BLaER1 (cell line): ENCODE results near the gene SLC49A3.

ENCODE experiments used
- H3K27ac ChIP-seq: shearing (Covaris generic); formaldehyde crosslinking; 2 replicates; pipeline ENCODE4 v1.8.1; 2022
- H3K27me3 ChIP-seq: shearing (Covaris generic); formaldehyde crosslinking; 2 replicates; pipeline ENCODE4 v1.8.1; 2022
- H3K36me3 ChIP-seq: shearing (Covaris generic); formaldehyde crosslinking; 2 replicates; pipeline ENCODE4 v1.8.1; 2022
- H3K4me1 ChIP-seq: shearing (Covaris generic); formaldehyde crosslinking; 2 replicates; pipeline ENCODE4 v1.8.1; 2022
- H3K4me2 ChIP-seq: shearing (Covaris generic); formaldehyde crosslinking; 2 replicates; pipeline ENCODE4 v1.8.1; 2022
- H3K4me3 ChIP-seq: shearing (Covaris generic); formaldehyde crosslinking; 2 replicates; pipeline ENCODE4 v1.8.1; 2022
- H3K9ac ChIP-seq: shearing (Covaris generic); formaldehyde crosslinking; 2 replicates; pipeline ENCODE4 v1.8.1; 2022
- H3K9me3 ChIP-seq: shearing (Covaris generic); formaldehyde crosslinking; 2 replicates; pipeline ENCODE4 v1.8.1; 2022
- H4K20me1 ChIP-seq: shearing (Covaris generic); formaldehyde crosslinking; 2 replicates; pipeline ENCODE4 v1.8.1; 2022
- Cebpa-rat ChIP-seq: shearing (Covaris generic); IDR thresholded peaks from 2 replicates; pipeline ENCODE4 v1.8.1; 2022

The SLC49A3 gene

GRCh38 chr4:722169-722725 is 33.3 kb upstream of the SLC49A3 start:
- Histone ChIP-seq H3K27me3 (no peaks in the 10 kb centered on the region), H3K4me1 (peaks cover 29% of the 10 kb centered on the region), H3K36me3 (peaks cover 95% of the 10 kb centered on the region), H4K20me1 (peaks cover 100% of the 10 kb centered on the region), H3K4me3 (no peak overlapping the region), H3K27ac (no peak overlapping the region), H3K9ac (no peak overlapping the region), H3K4me2 (no peak overlapping the region), H3K9me3 (peaks cover 4% of the 10 kb centered on the region; the same call in 1 of the 2 replicates)
- TF ChIP-seq Cebpa-rat, result no peak

DNA sequence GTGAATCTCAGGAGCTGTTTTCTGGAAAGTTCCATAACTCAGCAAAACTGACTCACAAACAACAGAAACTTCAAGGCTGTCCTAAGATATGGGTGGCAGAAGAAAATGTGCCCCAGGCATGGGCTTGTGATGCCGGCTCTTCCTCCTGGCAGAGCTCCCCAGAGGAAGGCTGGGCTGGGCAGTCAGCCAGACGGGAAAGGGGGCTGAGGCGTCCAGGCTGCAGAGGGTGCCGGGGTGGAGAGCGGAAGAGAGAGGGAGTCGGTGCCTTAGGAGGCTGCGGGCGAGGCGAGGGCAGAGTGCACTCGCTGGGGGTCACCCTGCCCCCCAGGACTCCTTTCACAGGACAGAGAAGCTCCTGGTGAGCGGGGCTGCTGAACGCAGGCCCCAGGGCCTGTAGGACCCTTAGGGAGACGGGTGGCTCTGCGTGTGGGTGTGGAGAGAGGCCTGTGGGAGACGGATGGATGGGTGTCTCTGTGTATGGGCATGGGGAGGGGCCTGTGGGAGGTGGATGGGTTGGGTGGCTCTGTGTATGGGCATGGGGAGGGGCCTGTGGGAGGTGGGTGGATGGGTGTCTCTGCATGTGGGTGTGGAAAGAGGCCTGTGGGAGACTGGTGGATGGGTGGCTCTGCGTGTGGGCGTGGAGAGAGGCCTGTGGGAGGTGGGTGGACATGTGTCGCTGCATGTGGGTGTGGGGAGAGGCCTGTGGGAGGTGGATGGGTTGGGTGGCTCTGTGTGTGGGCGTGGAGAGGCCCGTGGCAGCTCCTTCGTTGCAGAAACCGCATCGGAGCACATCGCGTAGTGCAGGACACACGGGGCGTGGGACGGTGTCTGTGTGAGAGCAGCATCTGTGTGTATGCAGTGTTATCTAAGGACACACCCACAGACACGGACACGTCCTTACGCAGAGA is 32.6 kb upstream of the SLC49A3 start:
- peaks cover 4% of the 10 kb centered on the region; the same call in 1 of the 2 replicates for H3K9me3 ChIP-seq
- no peak overlapping the region for H3K27ac ChIP-seq
- peaks cover 29% of the 10 kb centered on the region for H3K4me1 ChIP-seq
- peaks cover 100% of the 10 kb centered on the region for H4K20me1 ChIP-seq
- no peaks in the 10 kb centered on the region for H3K27me3 ChIP-seq
- no peak overlapping the region for H3K9ac ChIP-seq
- TF ChIP-seq Cebpa-rat, result no peak
- H3K36me3 ChIP-seq, result peaks cover 92% of the 10 kb centered on the region
- H3K4me3 ChIP-seq, result no peak overlapping the region
- no peak overlapping the region for H3K4me2 ChIP-seq

GRCh38 chr4:720111-720860 is 31.3 kb upstream of the SLC49A3 start:
- no peak for TF ChIP-seq Cebpa-rat
- peaks cover 89% of the 10 kb centered on the region for H3K36me3 ChIP-seq
- H3K9me3 ChIP-seq, result peaks cover 4% of the 10 kb centered on the region; the same call in 1 of the 2 replicates
- no peak overlapping the region for H3K27ac ChIP-seq
- peaks cover 20% of the 10 kb centered on the region for H3K4me1 ChIP-seq
- no peak overlapping the region for H3K9ac ChIP-seq
- no peak overlapping the region for H3K4me2 ChIP-seq
- H3K4me3 ChIP-seq, result no peak overlapping the region
- no peaks in the 10 kb centered on the region for H3K27me3 ChIP-seq
- H4K20me1 ChIP-seq, result peaks cover 100% of the 10 kb centered on the region

DNA sequence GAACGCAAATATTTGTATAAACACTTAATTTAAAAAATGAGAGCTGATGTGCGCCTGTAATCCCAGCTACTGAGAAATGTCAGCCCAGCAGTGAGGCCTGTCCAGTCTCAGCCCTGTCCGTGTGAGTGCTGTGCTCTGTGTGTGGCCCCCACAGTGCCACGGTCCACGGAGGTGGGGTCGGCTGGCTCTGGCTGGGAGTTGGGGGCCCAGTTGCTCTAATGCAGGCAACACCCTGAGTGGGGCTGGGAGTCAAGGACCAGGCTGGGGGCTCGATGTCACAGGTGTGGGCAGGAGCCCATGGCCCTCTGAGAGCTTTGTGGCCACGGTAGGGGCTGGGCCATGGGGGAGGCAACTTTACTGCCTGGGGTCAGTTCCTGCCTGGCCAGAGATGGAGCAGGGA is 29.5 kb upstream of the SLC49A3 start:
- H3K27me3 ChIP-seq, result no peaks in the 10 kb centered on the region
- peaks cover 100% of the 10 kb centered on the region for H4K20me1 ChIP-seq
- H3K9ac ChIP-seq, result no peak overlapping the region
- TF ChIP-seq Cebpa-rat, result no peak
- H3K27ac ChIP-seq, result no peak overlapping the region
- H3K4me3 ChIP-seq, result no peak overlapping the region
- H3K4me2 ChIP-seq, result no peak overlapping the region
- peaks cover 20% of the 10 kb centered on the region for H3K4me1 ChIP-seq
- peaks cover 89% of the 10 kb centered on the region for H3K36me3 ChIP-seq
- H3K9me3 ChIP-seq, result peaks cover 4% of the 10 kb centered on the region; the same call in 1 of the 2 replicates

- Histone ChIP-seq H3K27me3 (no peaks in the 10 kb centered on the region), H3K36me3 (peaks cover 89% of the 10 kb centered on the region), H3K4me3 (no peak overlapping the region), H3K9ac (no peak overlapping the region), H3K4me2 (peak overlapping the region; percentile 4), H3K4me1 (peaks cover 26% of the 10 kb centered on the region), H3K27ac (peak overlapping the region; percentile 26; the same call in 1 of the 2 replicates), H4K20me1 (peaks cover 100% of the 10 kb centered on the region), H3K9me3 (peaks cover 4% of the 10 kb centered on the region; the same call in 1 of the 2 replicates)
- no peak for TF ChIP-seq Cebpa-rat
Measured at GRCh38 chr4:717601-718320, 28.8 kb upstream of the SLC49A3 start.

- H3K4me1 ChIP-seq, result peaks cover 39% of the 10 kb centered on the region
- peaks cover 100% of the 10 kb centered on the region for H4K20me1 ChIP-seq
- no peaks in the 10 kb centered on the region for H3K27me3 ChIP-seq
- H3K27ac ChIP-seq, result no peak overlapping the region
- H3K4me3 ChIP-seq, result no peak overlapping the region
- TF ChIP-seq Cebpa-rat, result no peak
- peaks cover 12% of the 10 kb centered on the region for H3K9me3 ChIP-seq
- H3K9ac ChIP-seq, result no peak overlapping the region
- no peak overlapping the region for H3K4me2 ChIP-seq
- H3K36me3 ChIP-seq, result peaks cover 76% of the 10 kb centered on the region
Measured at GRCh38 chr4:714087-714486, 25.1 kb upstream of the SLC49A3 start.

DNA sequence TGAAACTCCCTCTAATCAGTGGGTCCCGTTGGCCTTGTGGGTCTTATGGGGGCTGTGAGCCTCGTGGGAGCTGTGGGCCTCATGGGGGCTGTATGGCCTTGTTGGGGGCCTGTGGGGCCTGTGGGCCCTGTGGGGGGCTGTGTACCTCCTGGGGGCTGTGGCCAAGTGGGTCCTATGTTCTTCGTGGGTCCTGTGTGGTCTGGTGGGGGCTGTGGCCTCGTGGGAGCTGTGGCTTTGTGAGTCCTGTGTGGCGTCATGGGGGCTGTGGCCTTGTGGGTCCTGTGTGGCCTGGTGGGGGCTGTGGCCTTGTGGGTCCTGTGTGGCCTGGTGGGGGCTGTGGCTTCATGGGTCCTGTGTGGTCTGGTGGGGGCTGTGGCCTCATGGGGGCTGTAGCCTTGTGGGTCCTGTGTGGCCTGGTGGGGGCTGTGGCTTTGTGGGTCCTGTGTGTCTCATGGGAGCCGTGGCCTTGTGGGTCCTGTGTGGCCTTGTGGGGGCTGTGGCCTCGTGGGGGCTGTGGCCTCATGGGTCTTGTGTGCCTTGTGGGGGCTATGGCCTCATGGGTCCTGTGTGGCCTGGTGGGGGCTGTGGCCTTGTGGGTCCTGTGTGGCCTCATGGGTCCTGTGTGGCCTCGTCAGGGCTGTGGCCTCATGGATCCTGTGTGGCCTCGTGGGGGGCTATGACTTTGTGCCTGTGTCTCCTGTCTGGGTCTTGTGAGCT is 24.1 kb upstream of the SLC49A3 start:
- Histone ChIP-seq H3K27ac (no peak overlapping the region), H3K36me3 (peaks cover 76% of the 10 kb centered on the region), H3K4me2 (peak overlapping the region; percentile 3; the same call in 1 of the 2 replicates), H3K4me3 (no peak overlapping the region), H3K27me3 (no peaks in the 10 kb centered on the region), H3K9ac (no peak overlapping the region), H3K4me1 (peaks cover 44% of the 10 kb centered on the region), H3K9me3 (peaks cover 12% of the 10 kb centered on the region), H4K20me1 (peaks cover 100% of the 10 kb centered on the region)
- TF ChIP-seq Cebpa-rat, result no peak

DNA sequence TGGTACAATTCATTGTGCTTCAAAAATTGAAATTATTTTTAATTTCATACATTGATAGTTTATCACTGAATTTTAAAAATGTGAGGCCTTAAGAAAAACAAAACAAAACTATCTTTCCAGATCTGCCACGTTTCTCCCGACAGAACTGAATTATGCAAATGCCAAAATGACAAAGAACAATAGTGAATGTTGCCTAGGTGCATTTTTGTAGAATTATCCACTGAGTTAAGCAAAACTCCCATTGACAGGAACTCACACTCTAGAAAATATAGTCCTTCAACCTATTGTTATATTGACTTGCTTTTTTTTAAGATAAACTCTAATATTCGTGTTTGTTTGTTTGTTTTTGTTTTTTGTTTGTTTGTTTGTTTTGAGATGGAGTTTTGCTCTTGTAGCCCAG is 23.1 kb upstream of the SLC49A3 start:
- Histone ChIP-seq H3K4me1 (peaks cover 44% of the 10 kb centered on the region), H3K27ac (no peak overlapping the region), H3K4me3 (no peak overlapping the region), H3K9me3 (peaks cover 12% of the 10 kb centered on the region), H3K9ac (no peak overlapping the region), H3K4me2 (no peak overlapping the region), H3K27me3 (no peaks in the 10 kb centered on the region), H3K36me3 (peaks cover 68% of the 10 kb centered on the region), H4K20me1 (peaks cover 100% of the 10 kb centered on the region)
- TF ChIP-seq Cebpa-rat, result no peak

DNA sequence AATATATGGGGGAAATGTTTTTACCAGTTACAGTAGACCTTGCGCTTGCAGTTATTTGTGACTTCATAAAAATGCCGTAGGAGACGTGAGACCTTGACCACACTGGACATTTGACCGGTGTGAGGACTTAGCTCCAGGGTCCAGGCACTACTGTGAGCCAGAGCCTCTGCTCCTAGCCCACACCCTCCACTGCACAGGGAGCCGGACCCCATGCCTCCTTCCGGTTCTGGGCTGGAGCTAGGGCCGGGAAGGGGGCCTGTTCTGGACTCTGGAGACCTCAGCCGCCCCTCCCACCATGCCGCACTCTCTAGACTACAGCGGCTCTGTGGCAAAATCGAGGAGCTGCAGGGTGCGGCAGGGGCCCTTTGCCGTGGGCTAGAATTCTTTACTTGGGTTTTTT is 22.0 kb upstream of the SLC49A3 start:
- Histone ChIP-seq H3K27me3 (no peaks in the 10 kb centered on the region), H4K20me1 (peaks cover 94% of the 10 kb centered on the region), H3K36me3 (peaks cover 63% of the 10 kb centered on the region), H3K4me1 (peaks cover 44% of the 10 kb centered on the region), H3K4me2 (no peak overlapping the region), H3K9ac (no peak overlapping the region), H3K4me3 (no peak overlapping the region), H3K27ac (no peak overlapping the region), H3K9me3 (peaks cover 12% of the 10 kb centered on the region)
- TF ChIP-seq Cebpa-rat, result no peak
